Left ventricle myocardium inferior (tissue), 1 donor: ENCODE results near the gene CCNF. TPM values are rescaled to one million over a fixed set of nuclear protein-coding genes. Genes with fewer than 3 reads are reported as not detected.

Experiments
- DNase-seq: peaks from one replicate; pipeline ENCODE4 v3.0.0-alpha.2; 2020
- H3K27ac ChIP-seq: fragments of 200-600 bp; replicated peaks from 2 replicates; pipeline ENCODE4 v1.8.0; 2021
- H3K27me3 ChIP-seq: fragments of 200-600 bp; 2 replicates; pipeline ENCODE4 v1.8.0; 2021; ENCODE audit warnings: low read depth
- H3K36me3 ChIP-seq: fragments of 200-600 bp; 2 replicates; pipeline ENCODE4 v1.8.0; 2021
- H3K4me1 ChIP-seq: fragments of 200-600 bp; 2 replicates; pipeline ENCODE4 v1.8.0; 2021
- H3K4me3 ChIP-seq: fragments of 200-600 bp; 2 replicates; pipeline ENCODE4 v1.8.0; 2021; ENCODE audit warnings: mild to moderate bottlenecking, moderate library complexity
- H3K9me3 ChIP-seq: fragments of 200-600 bp; replicated peaks from 2 replicates; pipeline ENCODE4 v1.8.0; 2021
- CTCF ChIP-seq: fragments of 200-600 bp; IDR thresholded peaks from 2 replicates; pipeline ENCODE4 v1.8.0; 2021; ENCODE audit warnings: antibody characterized with exemption, mild to moderate bottlenecking, borderline replicate concordance
- intact Hi-C: fragments of 100-400 bp; cut with micrococcal nuclease; formaldehyde crosslinking; loops from one replicate; pipeline ENCODE4 v1.11.0; 2022
- total RNA-seq: library from RNA; stranded (reverse); fragmentation: NEBNext Ultra II Directional; extraction: Animal tissue kit (Norgen Biotek cat#: 25700); gene quantifications from one replicate; pipeline ENCODE4 v1.2.1, GENCODE V29; 2021
- donor health status: DM: no; HTN: yes; CAD: no; lungs with severe emphysema.

CCNF gene
- total RNA-seq, 1 donor from 2014 or later: 0.96 TPM

DNA sequence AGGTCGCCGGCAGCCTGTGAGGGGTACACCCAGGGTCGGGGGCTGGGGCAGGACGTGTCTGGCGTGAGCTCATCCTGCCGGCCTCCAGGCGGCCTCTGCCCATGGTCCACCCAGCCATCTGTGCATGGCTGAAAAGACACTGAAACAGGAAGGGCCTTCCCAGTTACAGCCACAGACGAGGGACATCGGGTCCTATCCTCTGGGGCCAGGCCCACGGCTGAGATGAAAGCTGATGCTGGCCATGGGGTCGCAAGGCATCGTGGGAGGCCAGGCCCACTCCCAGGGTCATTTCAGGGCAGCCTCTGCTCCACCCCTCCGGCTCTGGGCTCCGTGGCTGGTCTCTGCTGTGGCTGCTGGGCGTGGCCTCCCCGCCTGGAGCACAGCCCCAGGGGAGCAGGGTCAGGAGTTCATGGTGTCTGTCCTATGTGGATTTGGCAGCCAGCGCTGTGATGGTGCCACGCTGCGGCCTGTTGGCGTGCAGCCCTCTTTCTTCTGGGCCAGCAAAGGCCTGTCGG is 67.9 kb downstream of the CCNF start:
- Histone ChIP-seq H3K27ac (peak overlapping the region; percentile 84), H3K4me3 (peak overlapping the region; percentile 30), H3K4me1 (peaks cover 48% of the 10 kb centered on the region), H3K9me3 (no peaks in the 10 kb centered on the region), H3K27me3 (no peaks in the 10 kb centered on the region), H3K36me3 (peaks cover 7% of the 10 kb centered on the region)
- intact Hi-C loops: no loop called here
- TF ChIP-seq CTCF: no peak
- peak; percentile 86 for DNase-seq

GRCh38 chr16:2497695-2498484 is 68.6 kb downstream of the CCNF start:
- Histone ChIP-seq H3K9me3 (no peaks in the 10 kb centered on the region), H3K27ac (peak overlapping the region; percentile 84), H3K36me3 (peaks cover 7% of the 10 kb centered on the region), H3K4me3 (peak overlapping the region; percentile 30), H3K4me1 (peaks cover 56% of the 10 kb centered on the region), H3K27me3 (no peaks in the 10 kb centered on the region)
- DNase-seq: no peak
- intact Hi-C loops: no loop called here
- no peak for TF ChIP-seq CTCF

- peak overlapping the region; percentile 84 for H3K27ac ChIP-seq
- DNase-seq: peak; percentile 63
- intact Hi-C loops: no loop called here
Measured at GRCh38 chr16:2498531-2499253, 69.4 kb downstream of the CCNF start.

DNA sequence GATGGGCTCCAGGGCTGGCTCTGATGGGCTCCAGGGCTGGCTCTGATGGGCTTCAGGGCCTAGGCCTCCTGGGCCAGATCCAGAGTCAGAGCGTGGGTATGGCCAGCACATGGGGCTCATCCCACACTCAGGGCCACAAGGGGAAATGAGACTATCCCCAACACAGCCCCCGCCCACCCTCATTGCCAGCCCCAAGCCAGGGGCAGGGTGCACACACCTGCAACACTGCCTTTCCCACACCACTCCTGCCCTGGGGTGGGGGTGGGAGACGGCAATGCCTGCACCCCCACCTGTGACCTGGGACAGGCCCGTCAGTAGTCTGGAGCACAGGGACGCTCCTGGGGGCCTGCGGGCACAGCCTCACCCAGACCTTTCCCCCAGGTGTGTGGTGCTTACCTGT is 70.2 kb downstream of the CCNF start:
- Histone ChIP-seq H3K4me3 (no peak overlapping the region), H3K27ac (peak overlapping the region; percentile 84), H3K4me1 (peaks cover 62% of the 10 kb centered on the region), H3K36me3 (peaks cover 7% of the 10 kb centered on the region), H3K9me3 (no peaks in the 10 kb centered on the region), H3K27me3 (no peaks in the 10 kb centered on the region)
- DNase-seq: no peak
- TF ChIP-seq CTCF: no peak
- intact Hi-C loops: no loop called here

More at GRCh38 chr16:2498531-2499253, 69.4 kb downstream of the CCNF start:
- Histone ChIP-seq H3K4me1 (peaks cover 62% of the 10 kb centered on the region), H3K9me3 (no peaks in the 10 kb centered on the region), H3K36me3 (peaks cover 7% of the 10 kb centered on the region), H3K4me3 (no peak overlapping the region), H3K27me3 (no peaks in the 10 kb centered on the region)
- no peak for TF ChIP-seq CTCF

DNA sequence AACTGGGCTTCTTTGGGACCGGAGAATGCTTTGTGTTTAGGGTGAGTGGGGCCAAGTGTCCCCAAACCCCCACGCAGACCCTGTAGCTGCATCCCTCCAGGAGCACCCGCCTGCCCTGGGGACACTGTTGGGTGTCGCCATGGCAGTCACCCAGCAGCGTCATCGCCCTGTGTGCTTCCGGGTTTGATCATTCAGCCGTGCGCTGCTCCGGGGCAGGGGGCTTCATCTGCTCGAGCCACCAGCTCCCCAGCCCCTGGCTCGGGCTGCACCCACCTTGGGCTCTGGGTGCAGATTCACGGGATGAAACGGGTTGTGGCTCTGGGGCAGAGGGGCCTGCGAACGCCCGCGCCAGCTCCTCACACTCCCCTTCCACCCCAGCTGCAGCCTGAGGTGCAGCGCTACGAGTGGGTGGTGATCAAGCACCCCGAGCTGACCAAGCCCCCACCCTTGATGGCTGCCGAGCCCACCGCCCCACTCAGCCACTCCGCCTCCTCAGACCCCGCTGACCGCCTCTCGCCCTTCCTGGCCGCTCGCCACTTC is 70.7 kb downstream of the CCNF start:
- DNase-seq: no peak
- Histone ChIP-seq H3K27ac (no peak overlapping the region), H3K4me1 (peaks cover 66% of the 10 kb centered on the region), H3K9me3 (no peaks in the 10 kb centered on the region), H3K36me3 (peaks cover 7% of the 10 kb centered on the region), H3K4me3 (no peak overlapping the region), H3K27me3 (no peaks in the 10 kb centered on the region)
- intact Hi-C loops: no loop called here
- TF ChIP-seq CTCF: no peak
